Epithelial cell of proximal tubule (primary cell): Measurements from ENCODE around the gene IFNGR1. TPM values are rescaled to one million over a fixed set of nuclear protein-coding genes. Genes with fewer than 3 reads are reported as not detected.

ENCODE experiments used
- DNase-seq: peaks from one replicate; pipeline ENCODE4 v3.0.0-alpha.2; 2011; ENCODE audit warnings: low read depth
- H3K4me3 ChIP-seq: 2 replicates; pipeline ENCODE4 v1.5.1; 2011; ENCODE audit warnings: low read depth, mild to moderate bottlenecking, low read length
- total RNA-seq: library from RNA; depleted of rRNA; stranded (reverse); fragments of >200 nt; gene quantifications from 2 replicates; pipeline ENCODE4 v1.2.3, GENCODE V29; 2015
- TF ChIP-seq, protein P1 (sequence below): conservative IDR thresholded peaks from 2 replicates; pipeline ENCODE4 v1.5.1; 2012; ENCODE audit warnings: low read depth, mild to moderate bottlenecking, low read length

IFNGR1 gene
- total RNA-seq, 1 donor from 2014 or later, result 27.2 TPM

DNA sequence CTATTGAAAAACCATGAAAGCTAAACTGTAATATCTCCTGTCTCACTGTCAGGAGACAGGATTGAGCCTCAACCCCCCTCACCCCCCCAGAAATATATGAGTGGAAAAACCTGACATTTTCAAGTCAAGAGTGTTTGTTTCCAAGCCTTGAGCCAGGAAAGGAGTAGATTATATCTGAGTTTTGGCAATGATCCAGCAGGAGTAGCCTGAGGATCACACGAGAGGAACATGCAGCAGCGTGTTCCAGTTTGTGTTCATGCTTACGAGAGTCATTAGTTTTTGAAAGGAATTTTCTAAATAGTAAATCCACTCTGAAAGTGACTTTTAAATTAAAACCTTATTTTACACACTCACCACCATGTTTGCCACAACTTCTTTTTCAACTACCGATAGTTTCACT lies 61.6 kb downstream of the IFNGR1 start:
- DNase-seq, result no peak
- no peak overlapping the region for H3K4me3 ChIP-seq
- TF ChIP-seq, protein P1, sequence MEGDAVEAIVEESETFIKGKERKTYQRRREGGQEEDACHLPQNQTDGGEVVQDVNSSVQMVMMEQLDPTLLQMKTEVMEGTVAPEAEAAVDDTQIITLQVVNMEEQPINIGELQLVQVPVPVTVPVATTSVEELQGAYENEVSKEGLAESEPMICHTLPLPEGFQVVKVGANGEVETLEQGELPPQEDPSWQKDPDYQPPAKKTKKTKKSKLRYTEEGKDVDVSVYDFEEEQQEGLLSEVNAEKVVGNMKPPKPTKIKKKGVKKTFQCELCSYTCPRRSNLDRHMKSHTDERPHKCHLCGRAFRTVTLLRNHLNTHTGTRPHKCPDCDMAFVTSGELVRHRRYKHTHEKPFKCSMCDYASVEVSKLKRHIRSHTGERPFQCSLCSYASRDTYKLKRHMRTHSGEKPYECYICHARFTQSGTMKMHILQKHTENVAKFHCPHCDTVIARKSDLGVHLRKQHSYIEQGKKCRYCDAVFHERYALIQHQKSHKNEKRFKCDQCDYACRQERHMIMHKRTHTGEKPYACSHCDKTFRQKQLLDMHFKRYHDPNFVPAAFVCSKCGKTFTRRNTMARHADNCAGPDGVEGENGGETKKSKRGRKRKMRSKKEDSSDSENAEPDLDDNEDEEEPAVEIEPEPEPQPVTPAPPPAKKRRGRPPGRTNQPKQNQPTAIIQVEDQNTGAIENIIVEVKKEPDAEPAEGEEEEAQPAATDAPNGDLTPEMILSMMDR, result no peak

DNA sequence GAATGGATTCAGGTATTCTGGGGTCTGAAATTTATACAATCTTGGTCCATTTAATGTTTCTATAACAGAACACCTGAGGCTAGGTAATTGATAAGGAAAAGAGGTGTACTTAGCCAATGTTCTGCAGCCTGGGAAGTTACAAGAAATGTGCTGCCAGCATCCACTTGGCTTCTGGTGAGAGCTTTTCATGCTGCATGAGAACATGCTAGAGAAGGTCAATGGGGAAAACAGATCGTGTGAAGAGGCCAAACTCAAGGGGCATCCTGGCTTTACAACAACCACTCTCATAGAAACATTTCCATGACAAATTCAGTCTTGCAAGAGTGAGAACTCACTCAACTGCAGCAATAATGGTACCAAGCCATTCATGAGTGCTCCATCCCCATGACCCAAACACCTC lies 62.5 kb downstream of the IFNGR1 start:
- DNase-seq, result no peak

DNA sequence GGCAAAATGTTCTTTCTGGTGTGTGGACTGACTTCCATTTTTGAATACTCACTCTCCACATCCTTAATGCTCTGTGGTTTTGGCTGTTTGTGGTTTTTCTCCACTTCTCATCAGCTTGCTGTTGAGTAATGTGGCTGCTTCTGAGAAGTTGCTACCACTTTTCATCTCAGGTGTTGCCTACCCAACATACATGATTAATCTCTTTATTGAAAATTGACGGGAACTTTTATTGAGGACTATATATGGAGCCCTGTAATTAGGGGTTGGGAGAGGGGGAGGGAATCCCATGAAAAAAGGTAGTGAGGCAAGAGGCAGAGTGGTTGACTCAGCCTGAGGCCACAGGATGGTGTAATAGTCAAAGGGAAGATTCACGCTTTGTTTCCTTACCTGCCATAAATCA lies 63.4 kb downstream of the IFNGR1 start:
- peak; percentile 15 for DNase-seq
- H3K4me3 ChIP-seq, result no peak overlapping the region
- TF ChIP-seq, protein P1, result peak; percentile 35

More for the DNA sequence above, 62.5 kb downstream of the IFNGR1 start:
- TF ChIP-seq, protein P1, result no peak
- H3K4me3 ChIP-seq, result no peak overlapping the region

DNA sequence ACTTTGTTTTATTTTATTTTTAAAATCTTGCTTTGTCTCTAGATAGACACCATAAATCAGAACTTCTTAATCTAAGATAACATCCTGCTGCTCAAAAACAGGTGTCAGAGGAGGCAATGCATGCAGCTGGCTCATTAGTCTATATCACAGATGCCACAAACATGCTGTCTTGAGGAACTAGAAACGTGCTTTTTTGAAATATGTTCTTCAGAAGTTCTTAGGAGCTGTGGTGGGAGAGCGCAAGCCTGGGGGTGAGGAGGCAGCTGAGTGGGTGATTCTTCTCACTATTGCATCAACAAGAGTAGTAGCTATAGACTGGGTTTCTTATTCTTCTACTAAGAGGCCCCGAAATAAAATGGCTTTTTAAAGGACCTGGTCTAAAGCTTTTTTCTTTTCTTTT lies 69.1 kb downstream of the IFNGR1 start:
- DNase-seq, result no peak
- TF ChIP-seq, protein P1, result no peak

DNA sequence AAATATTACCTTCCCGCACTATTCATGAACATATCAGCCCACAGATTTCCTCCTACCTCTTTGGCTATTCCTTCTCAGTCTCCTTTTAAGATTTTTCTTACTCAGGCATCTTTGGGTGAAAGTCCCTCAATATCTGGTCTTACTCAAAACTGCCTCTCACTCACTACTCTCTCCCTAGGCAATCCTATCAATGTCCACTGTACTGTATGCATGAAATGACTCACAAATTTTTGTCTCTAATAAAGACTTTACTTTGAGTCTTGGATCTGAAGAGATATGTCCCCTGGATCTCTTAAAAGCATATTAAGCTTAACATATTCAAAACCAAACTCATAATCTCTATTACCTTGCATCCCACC lies 70.2 kb downstream of the IFNGR1 start:
- no peak overlapping the region for H3K4me3 ChIP-seq
- no peak for DNase-seq
- TF ChIP-seq, protein P1, result no peak

More for the DNA sequence above, 69.1 kb downstream of the IFNGR1 start:
- no peak overlapping the region for H3K4me3 ChIP-seq

DNA sequence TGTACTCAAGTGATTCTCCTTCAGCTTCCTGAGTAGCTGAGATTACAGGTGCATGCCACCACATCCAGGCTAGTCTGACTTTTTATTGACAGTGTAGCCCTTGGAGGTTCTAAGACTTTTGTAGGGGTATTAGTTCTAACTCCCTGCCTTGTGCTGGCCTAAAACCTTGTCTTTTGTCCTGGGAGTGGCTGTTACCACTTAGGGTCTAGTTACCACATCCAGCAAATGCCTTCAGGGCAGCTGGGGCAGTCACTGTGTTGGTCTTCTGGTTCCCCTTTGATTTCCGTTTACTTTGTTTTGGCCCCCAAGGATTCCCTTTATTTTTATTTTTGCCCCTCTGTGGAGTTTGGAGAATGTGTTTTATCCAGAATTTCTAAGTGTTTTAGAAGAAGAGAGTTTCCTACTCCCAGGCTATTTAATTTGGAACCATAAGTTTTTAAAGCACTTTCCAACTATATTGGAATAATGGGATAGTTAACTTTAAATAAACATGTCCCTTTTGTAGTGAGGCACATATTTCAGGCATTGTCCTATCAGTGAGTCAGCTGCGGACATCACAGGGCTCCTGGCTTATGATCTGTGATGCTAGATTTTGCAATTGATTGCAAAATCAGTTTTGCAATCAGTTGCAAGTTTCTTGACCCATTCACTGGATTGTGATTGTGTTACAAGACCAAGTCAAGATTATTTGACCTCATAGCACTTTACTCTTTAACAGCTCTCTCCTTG lies 70.7 kb downstream of the IFNGR1 start:
- no peak overlapping the region for H3K4me3 ChIP-seq
- TF ChIP-seq, protein P1, result no peak
- peak; percentile 73 for DNase-seq

Other genes with a start within 250 kb of the IFNGR1 start
- gene IL20RA, start 174.4 kb downstream of the IFNGR1 start, total RNA-seq, result 0.22 TPM in 1 of 2 replicates, not detected in the other
- not detected in 2 replicates for gene IL22RA2, start 45.7 kb downstream of the IFNGR1 start, total RNA-seq